ENCODE data around the gene HERC4.
"Not testable (repeated sequence)": the region's sequence is repeated elsewhere in the genome, so short reads cannot be mapped to it uniquely, and the experiment has no call there.

The HERC4 gene

DNA sequence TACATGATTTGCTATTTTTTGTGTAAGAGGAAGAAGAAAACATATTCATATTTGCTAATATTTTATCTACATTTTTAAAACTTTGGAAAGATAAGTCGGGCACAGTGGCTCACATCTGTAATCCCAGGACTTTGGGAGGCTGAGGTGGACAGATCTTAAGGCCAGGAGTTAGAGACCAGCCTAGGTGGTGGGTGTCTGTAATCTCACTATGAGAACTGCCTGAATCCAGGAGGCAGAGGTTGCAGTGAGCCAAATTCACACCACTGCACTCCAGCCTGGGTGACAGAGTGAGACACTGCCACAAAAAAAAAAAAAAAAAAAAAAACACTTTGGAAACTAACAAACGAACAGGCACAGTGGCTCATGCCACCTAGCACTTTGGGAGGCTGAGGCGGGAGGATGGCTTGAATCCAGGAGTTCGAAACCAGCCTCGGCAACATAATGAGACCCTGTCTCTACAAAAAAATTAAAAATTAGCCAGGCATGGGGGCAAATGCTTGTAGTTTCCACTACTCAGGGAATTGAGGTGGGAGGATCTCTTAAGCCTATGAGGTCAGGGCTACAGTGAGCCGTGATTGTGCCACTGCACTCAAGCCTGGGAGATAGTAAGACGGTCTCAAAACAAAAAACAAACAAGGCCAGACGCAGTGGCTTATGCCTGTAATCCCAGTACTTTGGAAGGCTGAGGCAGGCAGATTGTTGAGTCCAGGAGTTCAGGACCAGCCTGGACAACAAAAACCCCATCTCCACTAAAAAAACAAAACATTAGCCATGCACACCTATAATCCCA lies 25.6 kb downstream of the HERC4 start:
- no peak for DNase-seq (ENCODE audit: low read depth in 4 of 4, low spot score in 1 of 4)

- DNase-seq (ENCODE audit: low read depth in 4 of 4, low spot score in 1 of 4) = no peak
These were observed 27.3 kb downstream of the HERC4 start for GRCh38 chr10:68047554-68048327.

DNA sequence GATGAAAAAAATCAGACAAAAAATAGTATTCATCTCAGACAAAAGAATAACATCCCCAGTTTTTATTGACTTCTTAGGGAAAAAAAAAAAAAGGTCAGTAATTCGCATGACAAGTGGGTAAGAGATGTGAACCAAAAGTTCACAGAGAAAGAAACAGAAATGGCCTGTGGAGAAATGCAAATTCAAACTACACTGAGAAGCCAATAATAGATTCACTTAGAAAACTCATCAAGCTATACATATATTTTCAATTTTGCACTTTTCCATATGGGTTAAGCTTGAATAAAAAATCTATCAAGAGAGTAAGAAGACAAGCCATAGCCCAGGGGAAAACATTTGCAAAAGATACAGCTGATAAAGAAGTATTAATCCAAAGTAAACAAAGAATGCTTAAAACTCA lies 28.0 kb downstream of the HERC4 start:
- no peak for DNase-seq (ENCODE audit: low read depth in 4 of 4, low spot score in 1 of 4)

DNA sequence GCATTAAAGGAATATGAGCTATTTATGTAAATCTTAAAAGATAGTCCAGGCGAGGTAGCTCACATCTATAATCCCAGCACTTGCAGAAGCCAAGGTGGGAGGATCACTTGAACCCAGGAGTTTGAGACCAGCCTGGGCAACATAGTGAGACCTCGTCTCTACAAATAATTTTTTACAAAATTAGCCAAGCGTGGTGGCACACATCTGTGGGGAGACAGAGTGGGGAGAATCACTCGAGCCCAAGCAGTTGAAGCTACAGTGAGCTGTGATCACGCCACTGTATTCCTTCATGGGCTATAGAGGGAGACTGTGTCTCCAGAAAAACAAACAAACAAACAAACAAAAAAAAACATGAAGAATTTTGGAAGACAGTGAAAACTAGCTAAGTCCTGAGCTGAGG lies 28.4 kb downstream of the HERC4 start:
- DNase-seq (ENCODE audit: low read depth in 4 of 4, low spot score in 1 of 4) = no peak

DNA sequence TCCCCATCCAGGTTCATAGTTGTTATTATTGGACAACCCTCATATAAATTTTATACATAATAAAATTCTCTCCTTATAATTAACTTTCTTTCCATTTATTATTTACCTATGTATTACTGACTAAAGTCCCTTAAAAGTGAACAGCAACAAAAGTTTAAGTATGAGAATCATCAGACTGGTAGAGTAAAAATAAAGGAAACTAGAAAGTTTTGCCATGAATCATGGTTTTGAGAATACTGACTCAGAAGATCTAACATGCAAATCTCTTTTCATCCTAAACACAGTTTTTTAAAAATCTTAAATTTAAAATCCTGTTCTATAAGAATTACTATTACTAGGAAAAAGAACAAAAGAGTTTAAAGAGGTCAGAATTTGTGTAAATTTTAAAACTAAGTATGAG lies 32.1 kb downstream of the HERC4 start:
- no peak for DNase-seq (ENCODE audit: low read depth in 4 of 4, low spot score in 1 of 4)

DNA sequence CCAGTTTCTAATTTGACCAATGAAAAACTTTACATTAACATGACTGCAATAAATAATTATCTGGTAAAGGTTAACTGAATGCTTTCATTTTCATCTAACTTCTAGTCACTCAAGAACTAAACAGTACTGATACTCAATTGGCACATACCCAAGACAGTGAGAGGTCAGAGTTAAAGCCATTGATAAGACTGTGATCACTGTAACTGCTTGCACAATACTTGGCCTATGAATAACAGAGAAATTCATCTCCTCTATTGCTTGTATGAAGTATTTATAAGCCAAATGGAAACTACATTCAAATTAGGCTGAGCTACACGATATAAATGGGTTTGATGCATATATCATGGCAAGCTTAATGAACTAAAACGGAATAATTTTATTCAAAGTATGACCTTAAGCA lies 43.0 kb downstream of the HERC4 start:
- DNase-seq (ENCODE audit: low read depth in 4 of 4, low spot score in 1 of 4) = no peak

DNA sequence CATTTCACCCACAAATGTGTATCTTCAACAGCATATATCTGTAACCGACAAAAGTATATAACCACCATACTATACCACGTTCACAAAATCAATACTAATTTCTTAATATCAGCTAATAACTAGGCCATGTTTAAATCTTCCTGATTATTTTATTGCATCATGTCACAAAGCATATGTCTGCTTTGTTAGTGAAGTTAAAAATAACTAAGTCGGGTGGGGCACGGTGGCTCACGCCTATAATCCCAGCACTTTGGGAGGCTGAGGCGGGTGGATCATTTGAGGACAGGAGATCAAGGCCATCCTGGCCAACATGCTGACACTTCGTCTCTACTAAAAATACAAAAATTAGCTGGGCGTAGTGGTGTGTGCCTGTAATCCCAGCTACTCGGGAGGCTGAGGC lies 47.7 kb downstream of the HERC4 start:
- DNase-seq (ENCODE audit: low read depth in 4 of 4, low spot score in 1 of 4) = no peak

GRCh38 chr10:68023292-68023691 lies 51.8 kb downstream of the HERC4 start:
- DNase-seq (ENCODE audit: low read depth in 4 of 4, low spot score in 1 of 4) = no peak

DNA sequence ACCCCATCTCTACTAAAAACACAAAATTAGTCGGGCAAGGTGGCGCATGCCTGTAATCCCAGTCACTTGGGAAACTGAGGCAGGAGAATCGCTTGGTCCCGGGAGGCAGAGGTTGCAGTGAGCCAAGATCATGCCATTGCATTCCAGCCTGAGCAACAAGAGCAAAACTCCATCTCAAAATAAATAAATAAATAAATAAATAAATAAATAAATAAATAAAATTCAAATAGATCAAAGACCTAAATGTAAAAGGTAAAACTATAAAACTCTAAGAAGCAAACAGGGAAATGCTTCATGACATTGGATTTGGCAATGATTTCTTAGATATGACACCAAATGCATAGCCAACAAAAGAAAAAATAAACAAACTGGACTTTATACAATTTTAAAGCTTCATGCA lies 52.8 kb downstream of the HERC4 start:
- DNase-seq (ENCODE audit: low read depth in 4 of 4, low spot score in 1 of 4) = not testable (repeated sequence)

DNA sequence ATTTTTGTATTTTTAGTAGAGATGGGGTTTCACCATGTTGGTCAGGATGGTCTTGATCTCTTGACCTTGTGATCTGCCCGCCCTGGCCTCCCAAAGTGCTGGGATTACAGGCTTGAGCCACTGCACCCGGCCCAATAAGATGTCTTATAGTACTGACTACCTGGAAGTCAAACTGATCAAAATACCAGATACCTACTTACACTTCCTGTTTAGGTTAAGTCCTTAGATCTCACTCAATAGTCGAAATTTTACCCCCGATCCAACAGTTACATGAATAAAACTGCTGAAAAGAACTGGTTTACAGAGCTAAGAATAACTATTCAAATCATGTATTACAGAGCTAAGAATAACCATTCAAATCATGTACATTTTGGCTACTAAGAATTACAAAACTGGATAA lies 58.6 kb downstream of the HERC4 start:
- not testable (repeated sequence) for DNase-seq (ENCODE audit: low read depth in 4 of 4, low spot score in 1 of 4)

GRCh38 chr10:68010426-68010940 lies 64.6 kb downstream of the HERC4 start:
- no peak for DNase-seq (ENCODE audit: low read depth in 4 of 4, low spot score in 1 of 4)

- DNase-seq (ENCODE audit: low read depth in 4 of 4, low spot score in 1 of 4) = no peak
These were observed 67.7 kb downstream of the HERC4 start for GRCh38 chr10:68007356-68007755.

- DNase-seq (ENCODE audit: low read depth in 4 of 4, low spot score in 1 of 4) = no peak
These were observed 73.5 kb downstream of the HERC4 start for GRCh38 chr10:68001539-68001938.

- DNase-seq (ENCODE audit: low read depth in 4 of 4, low spot score in 1 of 4) = no peak
These were observed 74.1 kb downstream of the HERC4 start for GRCh38 chr10:68001000-68001399.

- no peak for DNase-seq (ENCODE audit: low read depth in 4 of 4, low spot score in 1 of 4)
These were observed 85.0 kb downstream of the HERC4 start for GRCh38 chr10:67990093-67990492.

DNA sequence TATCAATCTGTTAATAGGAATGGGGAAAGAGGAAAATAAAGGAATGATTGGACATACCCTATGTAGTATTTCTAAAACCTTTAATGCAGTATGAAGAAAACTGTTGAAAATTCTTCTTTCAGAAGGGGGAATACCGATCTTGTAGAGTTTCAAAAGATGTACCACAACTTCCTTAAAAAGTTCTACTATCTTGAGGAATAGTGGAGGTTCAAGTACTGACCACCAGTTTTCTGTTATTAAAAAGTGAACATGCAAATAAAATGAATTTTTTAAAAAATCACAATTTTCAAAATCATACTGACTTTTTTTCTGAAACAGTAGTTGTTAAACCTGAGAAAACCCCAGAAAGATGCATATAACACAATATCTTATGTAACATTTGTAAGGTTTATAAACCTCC lies 86.5 kb downstream of the HERC4 start:
- no peak for DNase-seq (ENCODE audit: low read depth in 4 of 4, low spot score in 1 of 4)

DNA sequence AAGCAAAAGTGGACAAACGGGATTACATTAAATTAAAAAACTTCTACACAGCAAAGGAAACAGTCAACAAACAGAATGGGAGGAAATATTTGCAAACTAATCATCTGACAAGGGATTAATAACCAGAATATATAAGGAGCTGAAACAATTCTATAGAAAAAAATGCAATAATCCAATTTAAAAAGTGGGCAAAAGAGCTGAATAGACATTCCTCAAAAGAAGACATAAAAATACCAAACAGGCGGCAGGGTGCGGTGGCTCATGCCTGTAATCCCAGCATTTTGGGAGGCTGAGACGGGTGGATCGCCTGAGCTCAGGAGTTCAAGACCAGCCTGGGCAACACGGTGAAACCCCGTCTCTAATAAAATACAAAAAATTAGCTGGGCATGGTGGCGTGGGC lies 92.5 kb downstream of the HERC4 start:
- not testable (repeated sequence) for DNase-seq (ENCODE audit: low read depth in 4 of 4, low spot score in 1 of 4)

DNA sequence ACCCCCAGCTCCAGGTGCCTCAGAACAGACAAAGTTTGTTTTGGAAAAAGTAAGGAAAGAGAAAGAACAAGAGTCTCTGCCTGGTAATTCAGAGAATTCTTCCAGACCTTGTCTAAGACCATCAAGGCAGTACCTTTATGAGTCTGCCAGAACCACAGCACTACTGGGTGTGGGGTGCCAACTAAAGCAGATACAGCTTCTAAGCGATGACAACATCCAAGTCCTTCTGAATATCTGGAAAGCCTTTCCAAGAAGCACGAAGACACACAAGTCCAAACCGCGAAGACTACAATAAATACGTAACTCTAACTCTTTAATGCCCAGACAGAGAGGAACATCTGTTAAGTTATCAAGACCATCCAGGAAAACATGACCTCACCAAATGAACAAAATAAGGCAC lies 96.3 kb downstream of the HERC4 start:
- DNase-seq (ENCODE audit: low read depth in 4 of 4, low spot score in 1 of 4) = no peak

GRCh38 chr10:67977251-67977650 lies 97.8 kb downstream of the HERC4 start:
- DNase-seq (ENCODE audit: low read depth in 4 of 4, low spot score in 1 of 4) = no peak

DNA sequence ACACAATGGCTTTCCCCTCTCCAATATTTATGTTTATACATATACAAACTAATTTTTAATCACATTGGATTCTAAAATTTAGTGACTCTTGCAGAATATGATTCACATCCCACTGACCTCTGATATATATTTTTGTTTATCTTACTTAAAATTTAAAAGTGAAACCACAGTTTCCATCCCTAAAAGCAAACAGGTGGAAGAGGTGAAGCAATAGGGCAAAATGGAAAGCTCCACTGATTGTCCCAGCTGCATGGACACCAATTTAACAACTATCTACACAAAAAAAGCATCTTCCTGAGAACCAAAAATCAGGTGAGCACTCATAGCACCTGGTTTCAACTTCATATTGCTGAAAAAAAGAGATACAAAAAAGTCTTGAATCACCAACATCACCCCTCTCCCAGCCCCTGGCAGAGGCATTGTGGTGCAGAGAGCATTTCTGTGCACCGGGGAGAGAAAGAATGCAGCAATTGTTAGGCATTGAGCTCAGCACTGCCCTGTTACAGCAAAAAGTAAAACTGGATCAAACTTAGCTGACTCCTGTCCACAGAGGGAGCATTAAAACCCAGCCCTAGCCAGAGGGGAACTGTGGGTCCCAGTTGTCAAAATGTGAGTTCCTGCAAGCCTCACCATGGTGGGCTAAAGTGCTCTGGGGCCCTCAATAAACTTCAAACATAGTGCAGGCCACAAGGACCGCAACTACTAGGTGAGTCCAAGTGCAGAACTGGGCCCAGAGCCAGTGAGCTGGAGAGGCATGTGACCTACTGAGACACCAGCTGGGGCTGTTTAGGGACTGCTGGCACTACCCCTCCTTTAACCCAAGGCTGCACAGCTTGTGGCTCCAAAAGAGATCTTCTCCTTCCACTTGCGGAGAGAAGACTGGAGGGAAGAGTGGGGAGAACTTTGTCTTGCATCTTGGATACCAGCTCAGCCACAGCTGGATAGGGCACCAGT lies 98.5 kb downstream of the HERC4 start:
- DNase-seq (ENCODE audit: low read depth in 4 of 4, low spot score in 1 of 4) = no peak

DNA sequence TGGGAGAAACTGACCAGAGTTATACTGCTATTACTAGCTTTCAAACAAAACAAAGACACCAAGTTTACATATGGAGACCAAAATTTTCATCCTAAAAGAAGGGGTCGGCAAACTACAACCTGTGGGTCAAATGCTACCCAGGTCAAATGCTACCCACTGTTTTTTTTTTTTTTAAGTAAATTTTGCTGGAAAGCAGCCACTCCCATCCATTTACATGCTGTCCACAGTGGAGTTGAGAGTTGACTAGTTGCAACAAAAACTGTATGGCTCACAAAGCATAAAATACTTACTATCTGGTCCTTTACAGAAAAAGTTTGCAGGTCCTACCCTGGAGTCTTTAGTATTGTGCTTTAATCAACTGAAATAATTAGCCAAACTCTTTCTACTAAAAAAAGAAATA lies 99.2 kb downstream of the HERC4 start:
- no peak for DNase-seq (ENCODE audit: low read depth in 4 of 4, low spot score in 1 of 4)

All from stimulated activated CD4-positive, alpha-beta T cell treated with anti-CD3 and anti-CD28 coated beads, Interleukin-1b, Interleukin-23, amount 100 ng/mL, for 24 hours (primary cell).